HCT116 (cell line): ENCODE data around the gene PRDM2. TPM values are rescaled to one million over a fixed set of nuclear protein-coding genes. Genes with fewer than 3 reads are reported as not detected.

Source experiments
- ATAC-seq: fragments of 200-7000 bp; cut with Tn5 transposase; 2 replicates; pipeline ENCODE4 v1.9.1; 2020; ENCODE audit warnings: mild to moderate bottlenecking, moderate library complexity
- BruUV-seq: library from RNA; stranded (reverse); fragments of 400-500 nt; replicated peaks from 2 replicates; lab custom pipeline; 2021; lab: Mats Ljungman, UMichigan
- CTCF ChIA-PET: fragments of 300-600 bp; sonication (Branson Sonifier 250); formaldehyde crosslinking; loops from one replicate; lab custom pipeline; 2021; ENCODE audit warnings: antibody characterized with exemption; lab: Charles Lee
- POLR2A ChIA-PET: fragments of 300-600, 350-600 bp; sonication (Branson Sonifier 250); formaldehyde crosslinking; loops from one replicate; lab custom pipeline; 2021; ENCODE audit warnings: antibody characterized with exemption; lab: Charles Lee
- RAD21 ChIA-PET, 2 experiments: fragments of 300-600 bp; sonication (Branson Sonifier 250); formaldehyde crosslinking; loops; one replicate each; lab custom pipeline; 2023; ENCODE audit warnings: low total read pairs in 2 of 2; ENCODE audit not compliant: uncharacterized antibody in 2 of 2, unreplicated experiment in 2 of 2, low non-redundant PET in 1 of 2; lab: Charles Lee
- DNase-seq: peaks from one replicate; pipeline ENCODE4 v3.0.0-alpha.2; 2010; ENCODE audit warnings: low read depth, low spot score
- H2AFZ ChIP-seq: fragments of 200-600 bp; shearing (Covaris generic), sonication (generic); 2 replicates; pipeline ENCODE4 v1.6.1; 2017; ENCODE audit warnings: low read depth, mixed run types, mixed read lengths, antibody characterized with exemption, low read length; ENCODE audit not compliant: poor library complexity, severe bottlenecking
- H3K27ac ChIP-seq: 2 replicates; pipeline ENCODE4 v1.5.1; 2012; ENCODE audit warnings: low read depth, low read length
- H3K27me3 ChIP-seq: fragments of 200-600 bp; sonication (generic); 2 replicates; pipeline ENCODE4 v1.6.1; 2016; ENCODE audit warnings: mixed run types, low read length, mixed read lengths; ENCODE audit not compliant: insufficient read depth
- H3K36me3 ChIP-seq, 2 experiments: fragments of 200-500 bp in 1 of 2; fragments of 200-600 bp in 1 of 2; sonication (Bioruptor generic) in 1 of 2; sonication (generic) in 1 of 2; 2 replicates each; pipeline versions ENCODE4 v1.5.1 to v1.6.1; 2014 to 2016; ENCODE audit warnings: low read length in 2 of 2, inconsistent platforms in 1 of 2, mixed read lengths in 1 of 2, mixed run types in 1 of 2; ENCODE audit not compliant: insufficient read depth in 2 of 2, control insufficient read depth in 1 of 2
- H3K4me1 ChIP-seq, 2 experiments: fragments of 200-600 bp in 1 of 2; sonication (generic) in 1 of 2; 2 replicates each; pipeline versions ENCODE4 v1.5.1 to v1.6.1; 2012 to 2017; ENCODE audit warnings: low read length in 2 of 2, inconsistent platforms in 1 of 2, mild to moderate bottlenecking in 1 of 2, mixed read lengths in 1 of 2, mixed run types in 1 of 2, moderate library complexity in 1 of 2; ENCODE audit not compliant: insufficient read depth in 2 of 2, control insufficient read depth in 1 of 2
- H3K4me2 ChIP-seq: fragments of 200-600 bp; sonication (generic); 2 replicates; pipeline ENCODE4 v1.6.1; 2017; ENCODE audit warnings: mixed run types, low read length, mixed read lengths
- H3K4me3 ChIP-seq, 2 experiments: fragments of 200-600 bp in 1 of 2; sonication (generic) in 1 of 2; replicated peaks in 1 of 2; 2 replicates each; pipeline ENCODE4 v1.5.1; 2011 to 2016; ENCODE audit warnings: low read length in 2 of 2, control low read depth in 1 of 2, low read depth in 1 of 2, mild to moderate bottlenecking in 1 of 2, mixed read lengths in 1 of 2, mixed run types in 1 of 2
- H3K79me2 ChIP-seq: fragments of 200-600 bp; sonication (generic); 2 replicates; pipeline ENCODE4 v1.6.1; 2017; ENCODE audit warnings: mild to moderate bottlenecking, mixed run types, low read length, moderate library complexity, mixed read lengths; ENCODE audit not compliant: insufficient read depth
- H3K9ac ChIP-seq: fragments of 200-600 bp; sonication (generic); 2 replicates; pipeline ENCODE4 v1.6.1; 2016; ENCODE audit warnings: low read length, mixed read lengths
- H3K9me2 ChIP-seq: fragments of 200-600 bp; sonication (generic), shearing (Covaris generic); 2 replicates; pipeline ENCODE4 v1.6.1; 2017; ENCODE audit warnings: mixed run types, mild to moderate bottlenecking, moderate library complexity; ENCODE audit not compliant: insufficient read depth
- H3K9me3 ChIP-seq, 2 experiments: fragments of 200-500 bp in 1 of 2; fragments of 200-600 bp in 1 of 2; sonication (Bioruptor generic) in 1 of 2; sonication (generic) in 1 of 2; 2 replicates each; pipeline ENCODE4 v1.6.1; 2014 to 2017; ENCODE audit warnings: low read length in 2 of 2, mixed read lengths in 2 of 2, inconsistent platforms in 1 of 2, low read depth in 1 of 2, mild to moderate bottlenecking in 1 of 2, mixed run types in 1 of 2, moderate library complexity in 1 of 2; ENCODE audit not compliant: control insufficient read depth in 1 of 2, insufficient read depth in 1 of 2
- H4K20me1 ChIP-seq: fragments of 200-600 bp; sonication (generic), shearing (Covaris generic); 2 replicates; pipeline ENCODE4 v1.6.1; 2017; ENCODE audit warnings: mixed run types, mild to moderate bottlenecking, moderate library complexity; ENCODE audit not compliant: insufficient read depth
- ATF3 ChIP-seq: IDR thresholded peaks from 2 replicates; pipeline ENCODE4 v1.6.1; 2012
- CBX3 ChIP-seq: IDR thresholded peaks from 2 replicates; pipeline ENCODE4 v1.6.1; 2012; ENCODE audit warnings: low read depth
- CEBPB ChIP-seq: IDR thresholded peaks from 2 replicates; pipeline ENCODE4 v1.6.1; 2012; ENCODE audit warnings: low read depth
- CTCF ChIP-seq, 3 experiments: fragments of 200-600 bp in 1 of 3; sonication (generic) in 1 of 3; IDR thresholded peaks in 2 of 3; conservative IDR thresholded peaks in 1 of 3; 2 replicates each; pipeline ENCODE4 v1.5.1; 2012 to 2017; ENCODE audit warnings: low read depth in 2 of 3, low read length in 2 of 3, antibody characterized with exemption in 1 of 3, borderline replicate concordance in 1 of 3, control low read depth in 1 of 3, mild to moderate bottlenecking in 1 of 3, mixed read lengths in 1 of 3, mixed run types in 1 of 3, moderate library complexity in 1 of 3; ENCODE audit not compliant: insufficient read depth in 1 of 3
- EGR1 ChIP-seq: IDR thresholded peaks from 2 replicates; pipeline ENCODE4 v1.6.1; 2012; ENCODE audit warnings: low read depth
- EZH2 ChIP-seq: fragments of 200-600 bp; sonication (generic); IDR thresholded peaks from 2 replicates; pipeline ENCODE4 v1.6.1; 2017; ENCODE audit warnings: antibody characterized with exemption, mixed run types
- EZH2phosphoT487 ChIP-seq: fragments of 200-600 bp; IDR thresholded peaks from 2 replicates; pipeline ENCODE4 v1.6.1; 2018; ENCODE audit warnings: antibody characterized with exemption, borderline replicate concordance
- FOSL1 ChIP-seq: IDR thresholded peaks from 2 replicates; pipeline ENCODE4 v1.6.1; 2012; ENCODE audit warnings: low read depth
- JUND ChIP-seq: IDR thresholded peaks from 2 replicates; pipeline ENCODE4 v1.6.1; 2012
- MAX ChIP-seq: IDR thresholded peaks from 2 replicates; pipeline ENCODE4 v1.6.1; 2012
- POLR2A ChIP-seq: IDR thresholded peaks from 2 replicates; pipeline ENCODE4 v1.7.0; 2011; ENCODE audit warnings: borderline replicate concordance; ENCODE audit not compliant: insufficient read depth, insufficient read length; ENCODE audit errors: extremely low read depth
- POLR2AphosphoS5 ChIP-seq: IDR thresholded peaks from 2 replicates; pipeline ENCODE4 v1.6.1; 2011; ENCODE audit warnings: mild to moderate bottlenecking, low read depth, low read length, moderate library complexity
- REST ChIP-seq: IDR thresholded peaks from 2 replicates; pipeline ENCODE4 v1.6.1; 2012; ENCODE audit warnings: low read depth
- SIN3A ChIP-seq: IDR thresholded peaks from 2 replicates; pipeline ENCODE4 v1.6.1; 2012; ENCODE audit warnings: low read depth
- SP1 ChIP-seq: IDR thresholded peaks from 2 replicates; pipeline ENCODE4 v1.6.1; 2012; ENCODE audit warnings: low read depth
- SRF ChIP-seq: IDR thresholded peaks from 2 replicates; pipeline ENCODE4 v1.6.1; 2012; ENCODE audit warnings: low read depth
- TCF7L2 ChIP-seq: IDR thresholded peaks from 2 replicates; pipeline ENCODE4 v1.7.0; 2011; ENCODE audit warnings: borderline replicate concordance, inconsistent platforms; ENCODE audit not compliant: insufficient read depth, insufficient read length; ENCODE audit errors: extremely low read depth
- YY1 ChIP-seq: IDR thresholded peaks from 2 replicates; pipeline ENCODE4 v1.6.1; 2011; ENCODE audit warnings: low read length, low read depth, moderate library complexity, mild to moderate bottlenecking; ENCODE audit not compliant: insufficient replicate concordance; ENCODE audit errors: extremely low read depth
- ZBTB33 ChIP-seq: IDR thresholded peaks from 2 replicates; pipeline ENCODE4 v1.6.1; 2011; ENCODE audit warnings: mild to moderate bottlenecking, low read length, moderate library complexity; ENCODE audit not compliant: insufficient replicate concordance; ENCODE audit errors: extremely low read depth
- ZNF274 ChIP-seq: fragments of 200-500 bp; sonication (Bioruptor generic); IDR thresholded peaks from 2 replicates; pipeline ENCODE4 v1.6.1; 2014; ENCODE audit warnings: mild to moderate bottlenecking, low read depth, low read length, inconsistent platforms
- intact Hi-C: fragments of 100-400 bp; cut with micrococcal nuclease; formaldehyde crosslinking; loops from 2 replicates; pipeline ENCODE4 v1.10.0; 2022
- total RNA-seq: library from RNA; stranded (reverse); gene quantifications from one replicate; pipeline ENCODE4 v1.2.1, GENCODE V29; 2021; ENCODE audit not compliant: unreplicated experiment

Gene PRDM2
- total RNA-seq, 1 experiment from 2014 or later = 17.3 TPM

- Histone ChIP-seq H3K27me3 (no peaks in the 10 kb centered on the region), H3K9ac (no peak overlapping the region), H3K36me3 (no peaks in the 10 kb centered on the region), H2AFZ (no peak overlapping the region), H4K20me1 (peaks cover 14% of the 10 kb centered on the region; the same call in 1 of the 2 replicates), H3K79me2 (peaks cover 66% of the 10 kb centered on the region), H3K4me3 (no peak overlapping the region), H3K27ac (no peak overlapping the region), H3K4me1 (peaks cover 10 to 25% of the 10 kb centered on the region in 2 experiments; a peak in 3 of 4 replicates), H3K4me2 (no peak overlapping the region), H3K9me2 (no peaks in the 10 kb centered on the region), H3K9me3 (no peaks in the 10 kb centered on the region)
- ChIA-PET POLR2A (no interaction called here), CTCF (no interaction called here), RAD21 (no interaction called here)
- intact Hi-C loops = no loop called here
- TF ChIP-seq ATF3 (no peak), EZH2 (no peak), EGR1 (no peak), CEBPB (no peak), POLR2AphosphoS5 (no peak), ZBTB33 (no peak), EZH2phosphoT487 (no peak), CTCF (IDR thresholded peaks at IDR 0.05 in 2 of 3, conservative IDR thresholded peaks at IDR 0.05 in 1 of 3; ENCODE audit: borderline replicate concordance in 1 of 3, insufficient read depth in 1 of 3, low read depth in 2 of 3, low read length in 2 of 3) (no peak), SRF (no peak), CBX3 (no peak), POLR2A (no peak), JUND (no peak), REST (no peak), YY1 (no peak), SIN3A (no peak), ZNF274 (no peak), SP1 (no peak), FOSL1 (no peak), MAX (no peak), TCF7L2 (no peak)
- DNase-seq = no peak
- BruUV-seq = no TSS peak
- no peak for ATAC-seq
Observed at GRCh38 chr1:13751458-13751871, 51.5 kb downstream of the PRDM2 start.
